ENCODE data around the gene APBA2. TPM values are rescaled to one million over a fixed set of nuclear protein-coding genes. Genes with fewer than 3 reads are reported as not detected.

The APBA2 gene
- polyA plus RNA-seq, 1 donor (not counting 4 experiments of a cell fraction or from before 2014, with no cell fraction given) = 5.5 TPM

- no peaks in the 10 kb centered on the region for H3K27me3 ChIP-seq (ENCODE audit: control insufficient read depth, extremely low read depth, insufficient read depth, low read length)
- no peak overlapping the region for H2AFZ ChIP-seq (ENCODE audit: control insufficient read depth, low read length)
- no peak overlapping the region for H3K27ac ChIP-seq (ENCODE audit: control insufficient read depth, insufficient read depth, low read length)
- no peak for FAIRE-seq
- H3K4me1 ChIP-seq (ENCODE audit: control insufficient read depth, extremely low read depth, insufficient read depth, low read length) = no peaks in the 10 kb centered on the region
- TF ChIP-seq EZH2 (IDR thresholded peaks at IDR 0.05; ENCODE audit: low read length) (no peak), CTCF (optimal IDR thresholded peaks at IDR 0.05 in 1 of 3, IDR thresholded peaks at IDR 0.05 in 1 of 3, conservative IDR thresholded peaks at IDR 0.05 in 1 of 3; ENCODE audit: extremely low read depth in 1 of 3, insufficient read depth in 2 of 3, low read length in 3 of 3) (no peak)
- no peak overlapping the region for H3K9ac ChIP-seq (ENCODE audit: control insufficient read depth, extremely low read depth, insufficient read depth, low read length)
- H3K9me1 ChIP-seq (ENCODE audit: control insufficient read depth, extremely low read depth, insufficient read depth, low read length) = no peaks in the 10 kb centered on the region
- H3K4me2 ChIP-seq (ENCODE audit: control insufficient read depth, extremely low read depth, insufficient read depth, low read depth, low read length) = no peak overlapping the region
- dilution Hi-C loops (cut with MboI; ENCODE audit: extremely low pct_ligation_motif_present, low sequenced_read_pairs) = no loop called here
- H3K4me3 ChIP-seq (ENCODE audit: control insufficient read depth in 2 of 3, extremely low read depth in 1 of 3, insufficient read depth in 2 of 3, low read depth in 1 of 3, low read length in 3 of 3) = no peak overlapping the region
- H3K36me3 ChIP-seq (ENCODE audit: control insufficient read depth in 2 of 2, extremely low read depth in 1 of 2, insufficient read depth in 2 of 2, low read length in 2 of 2) = no peaks in the 10 kb centered on the region
- DNase-seq (ENCODE audit: low read depth, low spot score) = no peak
- H3K9me3 ChIP-seq (ENCODE audit: control insufficient read depth, low read depth, low read length) = no peaks in the 10 kb centered on the region
- no peaks in the 10 kb centered on the region for H3K79me2 ChIP-seq (ENCODE audit: control insufficient read depth, insufficient read depth, low read length)
- no peaks in the 10 kb centered on the region for H4K20me1 ChIP-seq (ENCODE audit: control insufficient read depth, extremely low read depth, insufficient read depth, low read length)
These were observed 77.3 kb downstream of the APBA2 start for GRCh38 chr15:28962851-28963710.

- no peaks in the 10 kb centered on the region for H3K9me1 ChIP-seq (ENCODE audit: control insufficient read depth, extremely low read depth, insufficient read depth, low read length)
- no peaks in the 10 kb centered on the region for H3K9me3 ChIP-seq (ENCODE audit: control insufficient read depth, low read depth, low read length)
- H3K4me1 ChIP-seq (ENCODE audit: control insufficient read depth, extremely low read depth, insufficient read depth, low read length) = no peaks in the 10 kb centered on the region
- DNase-seq (ENCODE audit: low read depth, low spot score) (no peak), FAIRE-seq (no peak)
- H2AFZ ChIP-seq (ENCODE audit: control insufficient read depth, low read length) = no peak overlapping the region
- H3K4me3 ChIP-seq (ENCODE audit: control insufficient read depth in 2 of 3, extremely low read depth in 1 of 3, insufficient read depth in 2 of 3, low read depth in 1 of 3, low read length in 3 of 3) = no peak overlapping the region
- no peaks in the 10 kb centered on the region for H3K27me3 ChIP-seq (ENCODE audit: control insufficient read depth, extremely low read depth, insufficient read depth, low read length)
- H3K9ac ChIP-seq (ENCODE audit: control insufficient read depth, extremely low read depth, insufficient read depth, low read length) = no peak overlapping the region
- H3K4me2 ChIP-seq (ENCODE audit: control insufficient read depth, extremely low read depth, insufficient read depth, low read depth, low read length) = no peak overlapping the region
- H3K36me3 ChIP-seq (ENCODE audit: control insufficient read depth in 2 of 2, extremely low read depth in 1 of 2, insufficient read depth in 2 of 2, low read length in 2 of 2) = no peaks in the 10 kb centered on the region
- H3K79me2 ChIP-seq (ENCODE audit: control insufficient read depth, insufficient read depth, low read length) = no peaks in the 10 kb centered on the region
- H4K20me1 ChIP-seq (ENCODE audit: control insufficient read depth, extremely low read depth, insufficient read depth, low read length) = no peaks in the 10 kb centered on the region
- H3K27ac ChIP-seq (ENCODE audit: control insufficient read depth, insufficient read depth, low read length) = no peak overlapping the region
- dilution Hi-C loops (cut with MboI; ENCODE audit: extremely low pct_ligation_motif_present, low sequenced_read_pairs) = no loop called here
- TF ChIP-seq CTCF (optimal IDR thresholded peaks at IDR 0.05 in 1 of 3, IDR thresholded peaks at IDR 0.05 in 1 of 3, conservative IDR thresholded peaks at IDR 0.05 in 1 of 3; ENCODE audit: extremely low read depth in 1 of 3, insufficient read depth in 2 of 3, low read length in 3 of 3) (no peak), EZH2 (IDR thresholded peaks at IDR 0.05; ENCODE audit: low read length) (no peak)
These were observed 77.9 kb downstream of the APBA2 start for GRCh38 chr15:28963711-28964081.
